ENCODE measurements around the gene GPR183. TPM values are rescaled to one million over a fixed set of nuclear protein-coding genes. Genes with fewer than 3 reads are reported as not detected.

The GPR183 gene
- total RNA-seq, 1 donor from 2014 or later = 4.9 TPM

GRCh38 chr13:99313501-99313900, 6.3 kb upstream of the GPR183 start:
- Histone ChIP-seq H3K4me2 (ENCODE audit: low read length) (no peak overlapping the region), H3K27me3 (ENCODE audit: insufficient read depth, low read length) (no peaks in the 10 kb centered on the region), H2AFZ (ENCODE audit: low read depth, low read length) (no peak overlapping the region), H3K4me3 (ENCODE audit: insufficient read depth, low read depth, low read length) (no peak overlapping the region), H3K4me1 (ENCODE audit: insufficient read depth, low read length) (peaks cover 54% of the 10 kb centered on the region), H3K9me3 (ENCODE audit: insufficient read depth, low read depth, low read length) (no peaks in the 10 kb centered on the region), H3K9ac (ENCODE audit: low read length) (no peak overlapping the region), H3K79me2 (ENCODE audit: insufficient read depth, low read length) (peaks cover 5% of the 10 kb centered on the region), H3K36me3 (ENCODE audit: insufficient read depth, low read length) (no peaks in the 10 kb centered on the region), H3K27ac (ENCODE audit: low read depth, low read length) (no peak overlapping the region), H4K20me1 (ENCODE audit: insufficient read depth, low read length) (peaks cover 5% of the 10 kb centered on the region)
- FAIRE-seq = no peak
- Mint-ChIP-seq H3K4me1 (ENCODE audit: low read depth, unreplicated experiment) (peaks cover 40% of the 10 kb centered on the region), H3K4me3 (ENCODE audit: unreplicated experiment) (peak overlapping the region; percentile 4), H3K27ac (ENCODE audit: unreplicated experiment) (peak overlapping the region; percentile 43), H3K27me3 (ENCODE audit: low read depth, unreplicated experiment) (no peaks in the 10 kb centered on the region), H3K9me3 (ENCODE audit: unreplicated experiment) (no peaks in the 10 kb centered on the region), H3K36me3 (ENCODE audit: low read depth, unreplicated experiment) (peaks cover 14% of the 10 kb centered on the region)
- TF ChIP-seq EZH2 (IDR thresholded peaks at IDR 0.05; ENCODE audit: insufficient read depth, low read length) = no peak
- TF ChIP-seq CTCF (IDR thresholded peaks at IDR 0.05; ENCODE audit: insufficient read depth, low read depth, low read length) = no peak
- no peak for DNase-seq (ENCODE audit: low read depth)

GRCh38 chr13:99312493-99312883, 5.3 kb upstream of the GPR183 start:
- peak overlapping the region; percentile 30 for H3K27ac Mint-ChIP-seq (ENCODE audit: unreplicated experiment)
- H3K9me3 ChIP-seq (ENCODE audit: insufficient read depth, low read depth, low read length) = no peaks in the 10 kb centered on the region
- no peak overlapping the region for H3K4me3 ChIP-seq (ENCODE audit: insufficient read depth, low read depth, low read length)
- H3K36me3 Mint-ChIP-seq (ENCODE audit: low read depth, unreplicated experiment) = peaks cover 15% of the 10 kb centered on the region
- H3K27me3 ChIP-seq (ENCODE audit: insufficient read depth, low read length) = no peaks in the 10 kb centered on the region
- H3K4me3 Mint-ChIP-seq (ENCODE audit: unreplicated experiment) = no peak overlapping the region
- H3K9me3 Mint-ChIP-seq (ENCODE audit: unreplicated experiment) = no peaks in the 10 kb centered on the region
- H3K79me2 ChIP-seq (ENCODE audit: insufficient read depth, low read length) = peaks cover 5% of the 10 kb centered on the region
- H4K20me1 ChIP-seq (ENCODE audit: insufficient read depth, low read length) = peaks cover 5% of the 10 kb centered on the region
- peaks cover 50% of the 10 kb centered on the region for H3K4me1 Mint-ChIP-seq (ENCODE audit: low read depth, unreplicated experiment)
- FAIRE-seq (no peak), DNase-seq (ENCODE audit: low read depth) (peak; percentile 94)
- TF ChIP-seq CTCF (IDR thresholded peaks at IDR 0.05; ENCODE audit: insufficient read depth, low read depth, low read length) = no peak
- no peak for TF ChIP-seq EZH2 (IDR thresholded peaks at IDR 0.05; ENCODE audit: insufficient read depth, low read length)
- H3K9ac ChIP-seq (ENCODE audit: low read length) = no peak overlapping the region
- peaks cover 64% of the 10 kb centered on the region for H3K4me1 ChIP-seq (ENCODE audit: insufficient read depth, low read length)
- H2AFZ ChIP-seq (ENCODE audit: low read depth, low read length) = no peak overlapping the region
- no peaks in the 10 kb centered on the region for H3K27me3 Mint-ChIP-seq (ENCODE audit: low read depth, unreplicated experiment)
- no peak overlapping the region for H3K4me2 ChIP-seq (ENCODE audit: low read length)
- H3K27ac ChIP-seq (ENCODE audit: low read depth, low read length) = no peak overlapping the region
- no peaks in the 10 kb centered on the region for H3K36me3 ChIP-seq (ENCODE audit: insufficient read depth, low read length)

- Histone ChIP-seq H2AFZ (ENCODE audit: low read depth, low read length) (no peak overlapping the region), H3K9me3 (ENCODE audit: insufficient read depth, low read depth, low read length) (no peaks in the 10 kb centered on the region), H3K4me3 (ENCODE audit: insufficient read depth, low read depth, low read length) (no peak overlapping the region), H3K27ac (ENCODE audit: low read depth, low read length) (peak overlapping the region; percentile 95), H3K9ac (ENCODE audit: low read length) (no peak overlapping the region), H3K79me2 (ENCODE audit: insufficient read depth, low read length) (peaks cover 5% of the 10 kb centered on the region), H4K20me1 (ENCODE audit: insufficient read depth, low read length) (peaks cover 5% of the 10 kb centered on the region), H3K36me3 (ENCODE audit: insufficient read depth, low read length) (no peaks in the 10 kb centered on the region), H3K4me1 (ENCODE audit: insufficient read depth, low read length) (peaks cover 63% of the 10 kb centered on the region), H3K27me3 (ENCODE audit: insufficient read depth, low read length) (no peaks in the 10 kb centered on the region), H3K4me2 (ENCODE audit: low read length) (no peak overlapping the region)
- H3K9me3 Mint-ChIP-seq (ENCODE audit: unreplicated experiment) = no peaks in the 10 kb centered on the region
- no peaks in the 10 kb centered on the region for H3K27me3 Mint-ChIP-seq (ENCODE audit: low read depth, unreplicated experiment)
- peaks cover 12% of the 10 kb centered on the region for H3K36me3 Mint-ChIP-seq (ENCODE audit: low read depth, unreplicated experiment)
- FAIRE-seq (no peak), DNase-seq (ENCODE audit: low read depth) (no peak)
- H3K27ac Mint-ChIP-seq (ENCODE audit: unreplicated experiment) = no peak overlapping the region
- TF ChIP-seq EZH2 (IDR thresholded peaks at IDR 0.05; ENCODE audit: insufficient read depth, low read length) (no peak), CTCF (IDR thresholded peaks at IDR 0.05; ENCODE audit: insufficient read depth, low read depth, low read length) (no peak)
- no peak overlapping the region for H3K4me3 Mint-ChIP-seq (ENCODE audit: unreplicated experiment)
- peaks cover 52% of the 10 kb centered on the region for H3K4me1 Mint-ChIP-seq (ENCODE audit: low read depth, unreplicated experiment)
These were observed 4.7 kb upstream of the GPR183 start for GRCh38 chr13:99311748-99312492.
